Keratinocyte (primary cell): ENCODE results near the gene AFAP1L2. TPM values are rescaled to one million over a fixed set of nuclear protein-coding genes. Genes with fewer than 3 reads are reported as not detected.

ENCODE experiments used
- DNase-seq: peaks from one replicate; pipeline ENCODE4 v3.0.0-alpha.2; 2011; ENCODE audit warnings: low read depth, missing footprints, low spot score
- FAIRE-seq: peaks from 2 replicates; lab custom pipeline; 2011; peaks lifted over from hg19 to GRCh38; lab: Jason Lieb, UNC
- H2AFZ ChIP-seq: 2 replicates; pipeline ENCODE4 v1.6.0; 2012; ENCODE audit warnings: low read length, control low read depth, inconsistent platforms; ENCODE audit not compliant: control insufficient read depth
- H3K27ac ChIP-seq: 2 replicates; pipeline ENCODE4 v1.5.1; 2011; ENCODE audit warnings: low read length; ENCODE audit not compliant: control insufficient read depth, insufficient read depth
- H3K27me3 ChIP-seq: 3 replicates; pipeline ENCODE4 v1.6.0; 2011; ENCODE audit warnings: low read length; ENCODE audit not compliant: control insufficient read depth, insufficient read depth; ENCODE audit errors: extremely low read depth
- H3K36me3 ChIP-seq, 2 experiments: 2 replicates in 1 of 2; 3 replicates in 1 of 2; pipeline ENCODE4 v1.5.1; 2011; ENCODE audit warnings: low read length in 2 of 2, mild to moderate bottlenecking in 1 of 2; ENCODE audit not compliant: control insufficient read depth in 2 of 2, insufficient read depth in 2 of 2; ENCODE audit errors: extremely low read depth in 1 of 2
- H3K4me1 ChIP-seq: 3 replicates; pipeline ENCODE4 v1.5.1; 2011; ENCODE audit warnings: low read length; ENCODE audit not compliant: control insufficient read depth, insufficient read depth; ENCODE audit errors: extremely low read depth
- H3K4me2 ChIP-seq: 3 replicates; pipeline ENCODE4 v1.6.0; 2011; ENCODE audit warnings: low read depth, low read length; ENCODE audit not compliant: control insufficient read depth, insufficient read depth; ENCODE audit errors: extremely low read depth
- H3K4me3 ChIP-seq, 3 experiments: fragments of 200-600 bp in 1 of 3; sonication (generic) in 1 of 3; 2 replicates in 2 of 3; 3 replicates in 1 of 3; pipeline ENCODE4 v1.5.1; 2011 to 2016; ENCODE audit warnings: low read length in 3 of 3, mild to moderate bottlenecking in 3 of 3, control low read depth in 2 of 3, inconsistent platforms in 1 of 3, low read depth in 1 of 3, mixed read lengths in 1 of 3, mixed run types in 1 of 3, moderate library complexity in 1 of 3; ENCODE audit not compliant: control insufficient read depth in 2 of 3, insufficient read depth in 2 of 3; ENCODE audit errors: extremely low read depth in 1 of 3
- H3K79me2 ChIP-seq: 2 replicates; pipeline ENCODE4 v1.6.0; 2012; ENCODE audit warnings: low read length; ENCODE audit not compliant: control insufficient read depth, insufficient read depth
- H3K9ac ChIP-seq: 3 replicates; pipeline ENCODE4 v1.6.0; 2011; ENCODE audit warnings: low read length; ENCODE audit not compliant: control insufficient read depth, insufficient read depth; ENCODE audit errors: extremely low read depth
- H3K9me1 ChIP-seq: 3 replicates; pipeline ENCODE4 v1.6.0; 2011; ENCODE audit warnings: low read length; ENCODE audit not compliant: control insufficient read depth, insufficient read depth; ENCODE audit errors: extremely low read depth
- H3K9me3 ChIP-seq: 2 replicates; pipeline ENCODE4 v1.5.1; 2012; ENCODE audit warnings: low read depth, low read length; ENCODE audit not compliant: control insufficient read depth
- H4K20me1 ChIP-seq: 3 replicates; pipeline ENCODE4 v1.6.0; 2011; ENCODE audit warnings: low read length; ENCODE audit not compliant: control insufficient read depth, insufficient read depth; ENCODE audit errors: extremely low read depth
- EZH2 ChIP-seq: IDR thresholded peaks from one replicate; pipeline ENCODE4 v1.6.1; 2012; ENCODE audit warnings: inconsistent platforms, mild to moderate bottlenecking, low read length, moderate library complexity
- dilution Hi-C: fragments of 300-500 bp; cut with MboI; formaldehyde crosslinking; loops from one replicate; pipeline ENCODE4 v1.7.0; 2020; ENCODE audit warnings: low sequenced_read_pairs; ENCODE audit not compliant: extremely low pct_ligation_motif_present
- polyA plus RNA-seq, 5 experiments: library from polyadenylated mRNA; depleted of rRNA in 3 of 5; stranded (reverse) in 3 of 5; stranded (forward) in 1 of 5; unstranded in 1 of 5; fragments of >200 nt; gene quantifications; 1 replicate in 1 of 5; 2 replicates in 3 of 5; 3 replicates in 1 of 5; pipeline versions ENCODE4 v1.2.1 to v1.2.3, GENCODE V29; 2011 to 2012; ENCODE audit warnings: missing spikeins in 2 of 5, low read depth in 1 of 5, low replicate concordance in 1 of 5
- TF ChIP-seq, protein P1 (sequence below), 3 experiments: IDR thresholded peaks in 1 of 3; conservative IDR thresholded peaks in 1 of 3; optimal IDR thresholded peaks in 1 of 3; 2 replicates in 2 of 3; 3 replicates in 1 of 3; pipeline versions ENCODE3 to v1.5.1; 2011; ENCODE audit warnings: low read length in 3 of 3, mild to moderate bottlenecking in 3 of 3, moderate library complexity in 2 of 3, control low read depth in 1 of 3, inconsistent platforms in 1 of 3; ENCODE audit not compliant: insufficient read depth in 2 of 3; ENCODE audit errors: extremely low read depth in 1 of 3

AFAP1L2 gene
- polyA plus RNA-seq, 1 donor (not counting 4 experiments of a cell fraction or from before 2014, with no cell fraction given), result 40.4 TPM

DNA sequence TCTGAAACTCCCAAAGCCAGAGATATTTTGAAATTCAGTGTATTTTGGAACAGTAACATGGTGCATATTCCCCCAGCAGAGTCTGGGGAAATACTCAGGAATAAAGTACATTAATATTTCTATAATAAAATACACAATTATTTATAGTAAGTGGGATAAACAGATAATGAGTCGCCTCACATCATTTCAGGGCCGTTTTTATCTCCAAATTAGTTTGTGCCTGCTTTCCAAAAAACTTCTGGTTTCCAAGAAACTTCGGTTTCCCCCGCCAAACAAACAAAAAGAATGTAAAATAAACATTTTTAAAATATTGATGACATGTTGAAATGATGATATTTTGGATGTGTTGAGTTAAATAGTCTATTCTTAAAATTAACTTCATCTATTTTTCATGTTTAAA, 48.2 kb downstream of the AFAP1L2 start:
- Histone ChIP-seq H3K4me2 (no peak overlapping the region), H3K4me1 (peaks cover 13% of the 10 kb centered on the region), H3K27ac (no peak overlapping the region), H3K36me3 (peaks cover 0 to 8% of the 10 kb centered on the region in 2 experiments), H2AFZ (no peak overlapping the region), H3K79me2 (peaks cover 28% of the 10 kb centered on the region), H3K9ac (no peak overlapping the region), H4K20me1 (no peaks in the 10 kb centered on the region), H3K27me3 (no peaks in the 10 kb centered on the region), H3K9me1 (peaks cover 2% of the 10 kb centered on the region), H3K9me3 (no peaks in the 10 kb centered on the region), H3K4me3 (no peak overlapping the region)
- DNase-seq (no peak), FAIRE-seq (no peak)
- no peak for TF ChIP-seq EZH2
- TF ChIP-seq, protein P1, sequence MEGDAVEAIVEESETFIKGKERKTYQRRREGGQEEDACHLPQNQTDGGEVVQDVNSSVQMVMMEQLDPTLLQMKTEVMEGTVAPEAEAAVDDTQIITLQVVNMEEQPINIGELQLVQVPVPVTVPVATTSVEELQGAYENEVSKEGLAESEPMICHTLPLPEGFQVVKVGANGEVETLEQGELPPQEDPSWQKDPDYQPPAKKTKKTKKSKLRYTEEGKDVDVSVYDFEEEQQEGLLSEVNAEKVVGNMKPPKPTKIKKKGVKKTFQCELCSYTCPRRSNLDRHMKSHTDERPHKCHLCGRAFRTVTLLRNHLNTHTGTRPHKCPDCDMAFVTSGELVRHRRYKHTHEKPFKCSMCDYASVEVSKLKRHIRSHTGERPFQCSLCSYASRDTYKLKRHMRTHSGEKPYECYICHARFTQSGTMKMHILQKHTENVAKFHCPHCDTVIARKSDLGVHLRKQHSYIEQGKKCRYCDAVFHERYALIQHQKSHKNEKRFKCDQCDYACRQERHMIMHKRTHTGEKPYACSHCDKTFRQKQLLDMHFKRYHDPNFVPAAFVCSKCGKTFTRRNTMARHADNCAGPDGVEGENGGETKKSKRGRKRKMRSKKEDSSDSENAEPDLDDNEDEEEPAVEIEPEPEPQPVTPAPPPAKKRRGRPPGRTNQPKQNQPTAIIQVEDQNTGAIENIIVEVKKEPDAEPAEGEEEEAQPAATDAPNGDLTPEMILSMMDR (optimal IDR thresholded peaks at IDR 0.05 in 1 of 3, IDR thresholded peaks at IDR 0.05 in 1 of 3, conservative IDR thresholded peaks at IDR 0.05 in 1 of 3; ENCODE audit: extremely low read depth in 1 of 3, insufficient read depth in 2 of 3, low read length in 3 of 3), result no peak
- dilution Hi-C loops, result no loop called here

- no peaks in the 10 kb centered on the region for H3K27me3 ChIP-seq
- peaks cover 2% of the 10 kb centered on the region for H3K9me1 ChIP-seq
- no peaks in the 10 kb centered on the region for H3K9me3 ChIP-seq
- peaks cover 0 to 5% of the 10 kb centered on the region in 2 experiments for H3K36me3 ChIP-seq
- no peak overlapping the region for H3K4me2 ChIP-seq
- H4K20me1 ChIP-seq, result no peaks in the 10 kb centered on the region
- FAIRE-seq (no peak), DNase-seq (no peak)
- H3K4me3 ChIP-seq, result no peak overlapping the region
- H3K4me1 ChIP-seq, result peaks cover 13% of the 10 kb centered on the region
- TF ChIP-seq EZH2, result no peak
- TF ChIP-seq, protein P1 (optimal IDR thresholded peaks at IDR 0.05 in 1 of 3, IDR thresholded peaks at IDR 0.05 in 1 of 3, conservative IDR thresholded peaks at IDR 0.05 in 1 of 3; ENCODE audit: extremely low read depth in 1 of 3, insufficient read depth in 2 of 3, low read length in 3 of 3), result no peak
- H3K79me2 ChIP-seq, result peaks cover 40% of the 10 kb centered on the region
- dilution Hi-C loops, result no loop called here
- H3K9ac ChIP-seq, result no peak overlapping the region
- no peak overlapping the region for H2AFZ ChIP-seq
- H3K27ac ChIP-seq, result no peak overlapping the region
Observed at GRCh38 chr10:114353383-114353782, 50.9 kb downstream of the AFAP1L2 start.
